Natural killer cell (primary cell): ENCODE data around the gene MTURN. TPM values are rescaled to one million over a fixed set of nuclear protein-coding genes. Genes with fewer than 3 reads are reported as not detected.
A peak's percentile ranks its signal among the peaks of the same experiment; 100 is the strongest.

Experiments
- ATAC-seq, 3 donors: fragments of 150-1000 bp in 2 of 3; fragments of 200-7000 bp in 1 of 3; cut with Tn5 transposase; 1 replicate in 1 of 3; 2 replicates in 2 of 3; pipeline ENCODE4 v1.10.0; 2021; ENCODE audit warnings: mild to moderate bottlenecking in 2 of 3, moderate library complexity in 2 of 3
- DNase-seq, 2 donors: peaks; one replicate each; pipeline versions ENCODE4 v3.0.0 to v3.0.0-alpha.2; 2013 to 2021; ENCODE audit warnings: mixed read lengths in 1 of 2
- H3K27ac ChIP-seq: one replicate; pipeline ENCODE4 v1.5.1; 2013; ENCODE audit warnings: mild to moderate bottlenecking, low read length
- H3K27me3 ChIP-seq: one replicate; pipeline ENCODE4 v1.6.1; 2013; ENCODE audit warnings: low read length; ENCODE audit not compliant: control insufficient read depth, insufficient read depth
- H3K36me3 ChIP-seq: one replicate; pipeline ENCODE4 v1.6.1; 2013; ENCODE audit warnings: low read length; ENCODE audit not compliant: control insufficient read depth, insufficient read depth
- H3K4me1 ChIP-seq: one replicate; pipeline ENCODE4 v1.6.1; 2013; ENCODE audit warnings: low read length; ENCODE audit not compliant: control insufficient read depth, insufficient read depth
- H3K4me3 ChIP-seq: one replicate; pipeline ENCODE4 v1.5.1; 2013; ENCODE audit warnings: low read length
- H3K9me3 ChIP-seq: one replicate; pipeline ENCODE4 v1.6.1; 2013; ENCODE audit warnings: low read length; ENCODE audit not compliant: control insufficient read depth, insufficient read depth
- H3K27ac Mint-ChIP-seq, 2 donors: one replicate each; pipeline ENCODE4 v1.8.0; 2022; ENCODE audit warnings: mild to moderate bottlenecking in 2 of 2, mixed read lengths in 2 of 2, moderate library complexity in 1 of 2
- H3K27me3 Mint-ChIP-seq, 2 donors: one replicate each; pipeline ENCODE4 v1.8.0; 2022; ENCODE audit warnings: low read depth in 2 of 2, mixed read lengths in 2 of 2
- H3K36me3 Mint-ChIP-seq: one replicate; pipeline ENCODE4 v1.8.0; 2022; ENCODE audit warnings: mixed read lengths
- H3K4me1 Mint-ChIP-seq, 2 donors: one replicate each; pipeline ENCODE4 v1.8.0; 2022; ENCODE audit warnings: mixed read lengths in 2 of 2
- H3K4me3 Mint-ChIP-seq: one replicate; pipeline ENCODE4 v1.8.0; 2022; ENCODE audit warnings: mild to moderate bottlenecking, moderate library complexity, mixed read lengths
- H3K9me3 Mint-ChIP-seq, 2 donors: one replicate each; pipeline ENCODE4 v1.8.0; 2022; ENCODE audit warnings: mixed read lengths in 2 of 2
- WGBS: methylation state at CpG from one replicate; pipeline ENCODE4 v1.1.7; 2013; ENCODE audit warnings: missing lambda C conversion rate; ENCODE audit not compliant: insufficient coverage; 5-methylcytosine and 5-hydroxymethylcytosine counted together
- intact Hi-C: fragments of 100-400 bp; cut with micrococcal nuclease; formaldehyde crosslinking; loops from one replicate; pipeline ENCODE4 v1.14.2; 2022
- total RNA-seq, 4 donors: library from RNA; stranded (reverse); fragments of 120-200 nt in 1 of 4; gene quantifications; one replicate each; pipeline versions ENCODE4 v1.2.3 to v1.2.4, GENCODE V29; 2013 to 2022
- TF ChIP-seq, protein P1 (sequence below): fragments of 200-600 bp; IDR thresholded peaks from one replicate; pipeline ENCODE4 v1.8.0; 2022; ENCODE audit warnings: antibody characterized with exemption

The MTURN gene
- total RNA-seq, result 10 to 100 TPM; 31.6 to 37.3 (median 32.8) TPM
- total RNA-seq (2013), result 35.7 TPM

DNA sequence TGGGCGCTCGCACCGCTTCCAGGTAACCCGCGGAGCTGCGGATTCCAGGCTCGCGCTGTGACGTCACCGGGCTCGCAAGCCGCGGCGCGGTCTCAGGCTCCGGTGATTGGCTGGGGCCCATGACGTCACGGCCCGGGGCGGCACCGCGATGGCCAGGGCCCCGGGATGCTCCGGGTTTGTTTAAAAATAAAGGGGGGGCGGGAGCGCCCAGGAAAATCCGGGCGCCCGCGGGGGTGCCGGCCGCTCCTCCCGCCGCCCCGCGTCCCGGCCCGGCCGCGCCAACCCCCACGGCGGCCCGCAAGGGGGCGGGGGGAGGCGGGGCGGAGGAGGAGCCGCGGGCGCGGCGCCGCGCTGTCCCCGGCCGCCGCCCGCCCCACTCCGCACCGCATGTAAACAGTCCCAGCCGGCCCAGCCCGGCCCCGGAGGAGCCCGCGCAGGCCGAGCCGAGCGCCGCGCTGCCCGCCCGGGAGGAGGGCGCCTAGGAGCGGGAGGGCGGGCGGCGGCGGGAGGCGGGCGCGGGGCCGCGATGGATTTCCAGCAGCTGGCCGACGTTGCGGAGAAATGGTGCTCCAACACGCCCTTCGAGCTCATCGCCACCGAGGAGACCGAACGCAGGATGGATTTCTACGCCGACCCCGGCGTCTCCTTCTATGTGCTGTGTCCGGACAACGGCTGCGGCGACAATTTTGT lies at the start of gene MTURN:
MTURN (plus strand) TSS at position 376 of the 690 bp plus-strand sequence; CDS start at position 527, 151 bp downstream.
- ATAC-seq, result peak; percentile 80 to 93 (median 88)
- under 1% methylated on average over 99 of the region's 99 CpGs for WGBS
- H3K4me1 Mint-ChIP-seq, result peaks cover 6 to 18% of the 10 kb centered on the region in 2 donors
- TF ChIP-seq, protein P1, sequence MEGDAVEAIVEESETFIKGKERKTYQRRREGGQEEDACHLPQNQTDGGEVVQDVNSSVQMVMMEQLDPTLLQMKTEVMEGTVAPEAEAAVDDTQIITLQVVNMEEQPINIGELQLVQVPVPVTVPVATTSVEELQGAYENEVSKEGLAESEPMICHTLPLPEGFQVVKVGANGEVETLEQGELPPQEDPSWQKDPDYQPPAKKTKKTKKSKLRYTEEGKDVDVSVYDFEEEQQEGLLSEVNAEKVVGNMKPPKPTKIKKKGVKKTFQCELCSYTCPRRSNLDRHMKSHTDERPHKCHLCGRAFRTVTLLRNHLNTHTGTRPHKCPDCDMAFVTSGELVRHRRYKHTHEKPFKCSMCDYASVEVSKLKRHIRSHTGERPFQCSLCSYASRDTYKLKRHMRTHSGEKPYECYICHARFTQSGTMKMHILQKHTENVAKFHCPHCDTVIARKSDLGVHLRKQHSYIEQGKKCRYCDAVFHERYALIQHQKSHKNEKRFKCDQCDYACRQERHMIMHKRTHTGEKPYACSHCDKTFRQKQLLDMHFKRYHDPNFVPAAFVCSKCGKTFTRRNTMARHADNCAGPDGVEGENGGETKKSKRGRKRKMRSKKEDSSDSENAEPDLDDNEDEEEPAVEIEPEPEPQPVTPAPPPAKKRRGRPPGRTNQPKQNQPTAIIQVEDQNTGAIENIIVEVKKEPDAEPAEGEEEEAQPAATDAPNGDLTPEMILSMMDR, result no peak
- Histone ChIP-seq H3K4me3 (peak within 1 kb of the TSS; percentile 90), H3K9me3 (no peaks in the 10 kb centered on the region), H3K27ac (peak within 1 kb of the TSS; percentile 59), H3K27me3 (no peaks in the 10 kb centered on the region), H3K4me1 (peaks cover 12% of the 10 kb centered on the region), H3K36me3 (no peaks in the 10 kb centered on the region)
- H3K27me3 Mint-ChIP-seq, result peaks cover 5 to 7% of the 10 kb centered on the region in 2 donors
- no peaks in the 10 kb centered on the region for H3K9me3 Mint-ChIP-seq
- peaks cover 2% of the 10 kb centered on the region for H3K36me3 Mint-ChIP-seq
- H3K4me3 Mint-ChIP-seq, result peak within 1 kb of the TSS; percentile 93
- peak; percentile 88 to 96 for DNase-seq
- intact Hi-C loops, result loop anchor here (10.0 kb wide), 1 partner anchor 150 kb away; the partner anchor contains the start of gene ZNRF2
- peak within 1 kb of the TSS; percentile 78 to 89 for H3K27ac Mint-ChIP-seq

DNA sequence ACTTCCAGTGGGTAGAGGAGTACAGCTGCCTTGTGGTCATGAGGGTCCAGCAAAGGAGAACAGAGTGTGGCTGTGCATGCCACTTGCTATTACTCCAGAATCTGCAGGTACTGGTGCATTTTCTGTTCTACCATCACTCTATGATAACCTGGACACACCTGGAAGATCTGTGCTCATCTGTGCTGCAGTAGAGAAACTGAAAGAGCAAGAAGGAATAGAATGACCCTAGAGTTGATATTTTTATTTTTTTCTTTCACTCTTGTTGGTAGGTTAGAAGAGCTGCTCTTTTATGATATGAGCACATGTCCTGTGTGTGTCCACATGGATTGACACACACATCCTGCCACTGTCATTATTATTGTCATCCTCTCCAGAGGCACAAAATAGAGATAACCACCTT lies 48.3 kb upstream of the MTURN start:
- Histone ChIP-seq H3K4me3 (no peak overlapping the region), H3K9me3 (no peaks in the 10 kb centered on the region), H3K27me3 (no peaks in the 10 kb centered on the region), H3K36me3 (no peaks in the 10 kb centered on the region), H3K27ac (no peak overlapping the region), H3K4me1 (no peaks in the 10 kb centered on the region)
- Mint-ChIP-seq H3K27me3 (no peaks in the 10 kb centered on the region), H3K36me3 (no peaks in the 10 kb centered on the region), H3K9me3 (no peaks in the 10 kb centered on the region), H3K27ac (no peak overlapping the region), H3K4me3 (no peak overlapping the region), H3K4me1 (peaks cover 0 to 7% of the 10 kb centered on the region in 2 donors)
- no peak for DNase-seq
- intact Hi-C loops, result no loop called here
- TF ChIP-seq, protein P1, result no peak
- peak in 1 of 3 donors; percentile 14 for ATAC-seq

DNA sequence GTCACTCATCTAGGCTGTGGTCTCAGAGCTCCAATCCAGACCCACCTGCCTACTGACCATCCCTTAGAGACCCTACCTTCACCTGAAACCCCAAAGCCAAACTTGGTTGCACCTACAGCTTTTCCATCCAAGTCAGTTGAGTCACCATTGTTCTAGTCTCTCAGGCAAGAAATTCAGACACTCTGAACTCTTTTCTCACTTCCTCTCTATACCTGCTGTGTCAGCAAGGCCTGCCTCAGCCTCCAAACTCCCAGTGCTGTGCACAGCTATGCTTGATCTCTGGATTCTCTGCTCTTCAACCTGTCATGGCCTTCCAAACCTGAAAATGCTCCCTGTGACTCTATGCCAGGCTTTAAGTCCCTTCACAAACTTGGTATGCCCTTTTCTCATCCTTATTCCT lies 47.4 kb upstream of the MTURN start:
- intact Hi-C loops, result no loop called here
- H3K27ac Mint-ChIP-seq, result no peak overlapping the region

More for the DNA sequence above, 47.4 kb upstream of the MTURN start:
- Mint-ChIP-seq H3K27me3 (no peaks in the 10 kb centered on the region), H3K36me3 (no peaks in the 10 kb centered on the region), H3K9me3 (no peaks in the 10 kb centered on the region), H3K4me3 (no peak overlapping the region), H3K4me1 (peaks cover 0 to 7% of the 10 kb centered on the region in 2 donors)
- no peaks in the 10 kb centered on the region for H3K9me3 ChIP-seq
- H3K4me1 ChIP-seq, result no peaks in the 10 kb centered on the region
- H3K27me3 ChIP-seq, result no peaks in the 10 kb centered on the region
- no peak overlapping the region for H3K4me3 ChIP-seq
- H3K27ac ChIP-seq, result no peak overlapping the region
- no peak for ATAC-seq
- TF ChIP-seq, protein P1, result no peak
- no peaks in the 10 kb centered on the region for H3K36me3 ChIP-seq
- no peak for DNase-seq
